OCI-LY3 (cell line): ENCODE results near the gene RPA1.

ENCODE experiments used
- CTCF ChIP-seq: fragments of 200-600, 300-600 bp; sonication (generic); IDR thresholded peaks from 2 replicates; pipeline ENCODE4 v1.5.1; 2014; ENCODE audit warnings: antibody characterized with exemption, low read length, low read depth
- EZH2phosphoT487 ChIP-seq: fragments of 200-600 bp; shearing (Covaris generic); IDR thresholded peaks from 2 replicates; pipeline ENCODE4 v1.6.1; 2018; ENCODE audit warnings: antibody characterized with exemption, mixed run types, low read depth

- TF ChIP-seq CTCF: no peak
- TF ChIP-seq EZH2phosphoT487: no peak
Measured at GRCh38 chr17:1948517-1948825, 118.7 kb downstream of the RPA1 start.
